ENCODE results near the gene MYRIP. TPM values are rescaled to one million over a fixed set of nuclear protein-coding genes. Genes with fewer than 3 reads are reported as not detected.

The MYRIP gene
- total RNA-seq, 4 donors from 2014 or later = 1.4 to 4.4 (median 2.8) TPM

DNA sequence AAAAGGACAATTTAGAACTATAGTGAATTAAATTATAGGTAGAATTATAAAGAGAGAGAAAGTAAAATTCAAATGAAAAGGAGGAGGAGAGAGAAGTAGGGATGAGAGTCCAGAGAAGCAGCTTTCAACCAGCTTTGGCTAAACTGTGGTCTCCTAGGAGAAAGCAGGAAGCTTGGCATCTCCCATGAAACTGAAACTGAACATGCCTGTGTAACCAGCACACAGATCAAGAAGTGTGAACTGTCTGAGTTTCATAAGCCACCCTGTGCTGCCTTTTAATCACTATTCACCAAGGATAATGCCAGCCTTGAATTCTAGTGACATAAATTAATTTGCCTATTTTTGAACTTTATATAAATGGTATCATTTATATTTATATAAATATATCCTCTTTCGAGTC is 128.5 kb downstream of the MYRIP start:
- 91% methylated on average over 1 of the region's 1 CpG for WGBS
- H3K27me3 ChIP-seq = no peaks in the 10 kb centered on the region
- no peak overlapping the region for H3K27ac ChIP-seq
- peaks cover 13% of the 10 kb centered on the region for H3K4me1 ChIP-seq
- DNase-seq (ENCODE audit: low spot score in 2 of 2) = no peak
- H3K9me3 ChIP-seq = no peaks in the 10 kb centered on the region
- no peak overlapping the region for H3K4me3 ChIP-seq
- TF ChIP-seq EP300 (IDR thresholded peaks at IDR 0.05) = no peak
- TF ChIP-seq POLR2A (IDR thresholded peaks at IDR 0.05) = no peak
- no peaks in the 10 kb centered on the region for H3K36me3 ChIP-seq

DNA sequence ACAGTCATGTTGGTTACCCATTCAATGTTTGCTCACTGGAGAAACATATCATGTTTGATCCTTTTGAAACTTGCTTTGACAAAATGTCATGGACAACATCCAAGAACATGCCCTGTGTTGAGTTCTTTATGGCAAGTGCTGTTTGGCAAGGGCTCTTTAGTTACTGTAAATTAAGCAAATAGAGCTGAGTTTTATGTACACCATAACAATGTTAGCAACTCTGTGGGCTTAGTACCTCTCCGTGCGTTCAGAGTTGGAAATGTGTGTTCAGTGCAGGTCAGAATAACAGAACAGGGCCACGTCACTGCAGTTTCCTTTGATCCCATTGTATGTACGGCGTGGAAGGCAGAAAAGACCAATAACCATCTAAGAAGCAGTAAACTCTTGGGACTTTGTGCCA is 132.5 kb downstream of the MYRIP start:
- no peak overlapping the region for H3K4me3 ChIP-seq
- TF ChIP-seq, protein P1, sequence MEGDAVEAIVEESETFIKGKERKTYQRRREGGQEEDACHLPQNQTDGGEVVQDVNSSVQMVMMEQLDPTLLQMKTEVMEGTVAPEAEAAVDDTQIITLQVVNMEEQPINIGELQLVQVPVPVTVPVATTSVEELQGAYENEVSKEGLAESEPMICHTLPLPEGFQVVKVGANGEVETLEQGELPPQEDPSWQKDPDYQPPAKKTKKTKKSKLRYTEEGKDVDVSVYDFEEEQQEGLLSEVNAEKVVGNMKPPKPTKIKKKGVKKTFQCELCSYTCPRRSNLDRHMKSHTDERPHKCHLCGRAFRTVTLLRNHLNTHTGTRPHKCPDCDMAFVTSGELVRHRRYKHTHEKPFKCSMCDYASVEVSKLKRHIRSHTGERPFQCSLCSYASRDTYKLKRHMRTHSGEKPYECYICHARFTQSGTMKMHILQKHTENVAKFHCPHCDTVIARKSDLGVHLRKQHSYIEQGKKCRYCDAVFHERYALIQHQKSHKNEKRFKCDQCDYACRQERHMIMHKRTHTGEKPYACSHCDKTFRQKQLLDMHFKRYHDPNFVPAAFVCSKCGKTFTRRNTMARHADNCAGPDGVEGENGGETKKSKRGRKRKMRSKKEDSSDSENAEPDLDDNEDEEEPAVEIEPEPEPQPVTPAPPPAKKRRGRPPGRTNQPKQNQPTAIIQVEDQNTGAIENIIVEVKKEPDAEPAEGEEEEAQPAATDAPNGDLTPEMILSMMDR (IDR thresholded peaks at IDR 0.05) = no peak
- TF ChIP-seq POLR2AphosphoS5 (IDR thresholded peaks at IDR 0.05) (no peak), EP300 (IDR thresholded peaks at IDR 0.05) (no peak), POLR2A (IDR thresholded peaks at IDR 0.05) (no peak)
- H3K27me3 ChIP-seq = no peaks in the 10 kb centered on the region
- no peaks in the 10 kb centered on the region for H3K36me3 ChIP-seq
- H3K9me3 ChIP-seq = no peaks in the 10 kb centered on the region
- H3K4me1 ChIP-seq = peaks cover 3% of the 10 kb centered on the region
- 46% methylated on average over 5 of the region's 5 CpGs for WGBS
- DNase-seq (ENCODE audit: low spot score in 2 of 2) = no peak
- H3K27ac ChIP-seq = no peak overlapping the region

DNA sequence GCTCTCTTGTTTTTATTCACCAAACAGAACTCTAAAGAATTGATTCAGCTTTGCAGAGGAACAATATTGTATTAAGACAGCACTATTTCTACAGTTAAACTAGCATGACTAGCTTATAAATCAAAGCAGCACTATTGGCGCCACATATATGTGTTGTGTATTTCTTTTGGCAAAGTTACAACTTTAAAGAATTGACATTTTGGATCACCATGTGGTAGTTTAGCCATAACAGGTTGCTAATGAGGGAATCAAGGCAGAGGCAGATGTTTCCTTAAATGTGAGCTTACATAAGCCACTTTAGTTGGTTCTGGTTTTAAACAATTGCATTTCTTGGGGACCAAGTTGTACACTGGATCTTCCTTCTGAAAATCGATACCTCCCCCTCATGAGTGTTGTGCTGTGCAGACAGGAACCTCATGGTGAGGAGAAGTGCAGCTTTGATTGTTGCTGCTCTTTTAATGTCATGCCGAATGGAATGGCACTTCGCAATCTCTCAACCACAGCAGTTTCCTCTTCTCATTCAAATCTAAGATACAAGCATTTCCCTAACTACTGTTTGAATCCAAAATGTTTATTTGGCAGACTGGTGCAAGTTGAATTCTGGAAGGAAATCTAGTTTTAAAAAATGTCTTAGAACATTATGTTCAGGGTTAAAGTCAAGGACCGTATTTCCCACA is 151.2 kb downstream of the MYRIP start:
- Histone ChIP-seq H3K27me3 (no peaks in the 10 kb centered on the region), H3K4me1 (peaks cover 33% of the 10 kb centered on the region), H3K4me3 (no peak overlapping the region), H3K27ac (peak overlapping the region; percentile 69), H3K36me3 (no peaks in the 10 kb centered on the region), H3K9me3 (no peaks in the 10 kb centered on the region)
- 24% methylated on average over 5 of the region's 5 CpGs for WGBS
- DNase-seq (ENCODE audit: low spot score in 2 of 2) = no peak
- TF ChIP-seq POLR2AphosphoS5 (IDR thresholded peaks at IDR 0.05) (peak in 1 of 3 donors; percentile 13), POLR2A (IDR thresholded peaks at IDR 0.05) (no peak)

DNA sequence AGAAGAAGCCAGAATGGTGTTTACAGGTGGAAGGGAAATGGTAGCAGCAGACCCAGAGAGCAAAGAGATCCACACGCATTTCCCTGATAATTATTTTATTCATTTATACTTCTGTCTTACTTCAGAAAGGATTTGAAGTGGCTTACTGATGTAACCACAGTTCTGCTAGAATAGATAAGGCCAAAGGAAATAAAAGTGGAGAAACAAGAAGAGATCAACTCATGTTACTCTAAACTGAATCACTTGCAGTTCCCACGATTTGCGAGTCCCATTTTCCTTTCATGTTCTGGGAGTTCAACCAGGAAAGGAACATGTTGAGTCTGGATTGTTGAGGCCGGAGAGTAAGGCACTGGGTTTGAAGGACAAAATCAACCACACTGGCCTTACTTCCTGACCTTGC is 151.8 kb downstream of the MYRIP start:
- DNase-seq (ENCODE audit: low spot score in 2 of 2) = no peak
- Histone ChIP-seq H3K27me3 (no peaks in the 10 kb centered on the region), H3K9me3 (no peaks in the 10 kb centered on the region), H3K4me1 (peaks cover 33% of the 10 kb centered on the region), H3K27ac (peak overlapping the region; percentile 69), H3K36me3 (no peaks in the 10 kb centered on the region), H3K4me3 (no peak overlapping the region)
- TF ChIP-seq POLR2AphosphoS5 (IDR thresholded peaks at IDR 0.05) = no peak
- no peak for TF ChIP-seq POLR2A (IDR thresholded peaks at IDR 0.05)
- no peak for TF ChIP-seq EP300 (IDR thresholded peaks at IDR 0.05)
- TF ChIP-seq, protein P1 (IDR thresholded peaks at IDR 0.05) = no peak
- 50% methylated on average over 4 of the region's 4 CpGs for WGBS

DNA sequence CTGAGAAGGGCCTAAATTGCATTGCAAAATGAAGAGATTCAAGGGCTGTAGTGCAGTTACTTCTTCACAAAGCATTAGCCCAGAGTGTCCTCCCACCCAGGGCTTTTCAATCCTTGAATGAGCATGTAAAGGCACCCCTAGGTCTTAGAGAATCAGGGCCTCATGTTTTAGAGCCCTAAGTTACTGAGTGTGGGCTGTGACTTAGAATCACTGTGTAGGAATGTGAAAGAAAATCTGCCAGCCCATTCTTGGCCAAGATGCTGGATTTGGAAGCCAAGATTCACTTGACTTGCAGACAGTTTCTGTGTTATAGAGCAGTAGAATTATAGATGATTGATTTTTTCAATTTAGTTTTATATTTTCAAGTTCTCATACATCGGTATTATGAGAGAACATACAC is 153.2 kb downstream of the MYRIP start:
- WGBS = 33% methylated on average over 1 of the region's 1 CpG

DNA sequence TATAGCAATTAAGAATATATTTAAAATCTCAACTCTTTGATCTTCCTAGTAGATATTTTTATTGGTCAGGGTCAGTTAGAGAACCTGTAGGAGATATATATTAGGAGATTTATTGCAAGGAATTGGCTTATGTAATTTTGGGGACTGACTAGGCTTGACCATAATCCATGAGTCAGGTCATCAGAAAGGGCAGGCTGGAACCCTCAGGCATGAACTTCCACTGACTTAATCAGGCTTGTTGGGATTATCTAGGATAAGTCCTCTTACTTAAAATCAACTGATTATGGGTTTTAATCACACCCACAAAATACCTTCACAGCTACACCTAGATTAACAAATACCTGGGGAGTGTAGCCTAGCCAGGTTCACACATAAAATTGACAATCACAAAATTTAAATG is 156.1 kb downstream of the MYRIP start:
- no peak for DNase-seq (ENCODE audit: low spot score in 2 of 2)
- no peaks in the 10 kb centered on the region for H3K9me3 ChIP-seq
- H3K4me3 ChIP-seq = no peak overlapping the region
- H3K4me1 ChIP-seq = peaks cover 27% of the 10 kb centered on the region
- H3K27ac ChIP-seq = no peak overlapping the region
- H3K27me3 ChIP-seq = no peaks in the 10 kb centered on the region
- TF ChIP-seq, protein P1 (IDR thresholded peaks at IDR 0.05) = no peak
- TF ChIP-seq POLR2A (IDR thresholded peaks at IDR 0.05) = no peak
- no peak for TF ChIP-seq POLR2AphosphoS5 (IDR thresholded peaks at IDR 0.05)
- no peak for TF ChIP-seq EP300 (IDR thresholded peaks at IDR 0.05)
- H3K36me3 ChIP-seq = no peaks in the 10 kb centered on the region

More for the DNA sequence above, 153.2 kb downstream of the MYRIP start:
- no peaks in the 10 kb centered on the region for H3K9me3 ChIP-seq
- no peaks in the 10 kb centered on the region for H3K36me3 ChIP-seq
- H3K4me1 ChIP-seq = peaks cover 33% of the 10 kb centered on the region
- TF ChIP-seq POLR2A (IDR thresholded peaks at IDR 0.05) (no peak), POLR2AphosphoS5 (IDR thresholded peaks at IDR 0.05) (no peak)
- TF ChIP-seq, protein P1 (IDR thresholded peaks at IDR 0.05) = no peak
- no peak for DNase-seq (ENCODE audit: low spot score in 2 of 2)
- no peak overlapping the region for H3K4me3 ChIP-seq
- H3K27me3 ChIP-seq = no peaks in the 10 kb centered on the region
- H3K27ac ChIP-seq = peak overlapping the region; percentile 69

All from suprapubic skin (tissue), 4 donors.